ENCODE results near the gene CST2. TPM values are rescaled to one million over a fixed set of nuclear protein-coding genes. Genes with fewer than 3 reads are reported as not detected.
"Not testable (repeated sequence)": the region's sequence is repeated elsewhere in the genome, so short reads cannot be mapped to it uniquely, and the experiment has no call there.

Gene CST2
- total RNA-seq, 1 donor from 2014 or later: not detected

GRCh38 chr20:23870461-23870860, 43.9 kb upstream of the CST2 start:
- Mint-ChIP-seq H3K4me3 (ENCODE audit: unreplicated experiment) (no peak overlapping the region), H3K27me3 (ENCODE audit: low read depth) (peaks cover 51% of the 10 kb centered on the region), H3K36me3 (ENCODE audit: low read depth) (no peaks in the 10 kb centered on the region), H3K9me3 (ENCODE audit: low read depth) (no peaks in the 10 kb centered on the region), H3K27ac (ENCODE audit: unreplicated experiment) (no peak overlapping the region), H3K4me1 (ENCODE audit: low read depth) (no peaks in the 10 kb centered on the region)
- no peak for TF ChIP-seq CTCF (IDR thresholded peaks at IDR 0.05)
- DNase-seq (ENCODE audit: low spot score): no peak

GRCh38 chr20:23869520-23869919, 43.0 kb upstream of the CST2 start:
- H3K27me3 Mint-ChIP-seq (ENCODE audit: low read depth): peaks cover 48% of the 10 kb centered on the region
- no peaks in the 10 kb centered on the region for H3K4me1 Mint-ChIP-seq (ENCODE audit: low read depth)
- H3K27ac Mint-ChIP-seq (ENCODE audit: unreplicated experiment): no peak overlapping the region
- DNase-seq (ENCODE audit: low spot score): no peak
- no peaks in the 10 kb centered on the region for H3K36me3 Mint-ChIP-seq (ENCODE audit: low read depth)
- H3K9me3 Mint-ChIP-seq (ENCODE audit: low read depth): no peaks in the 10 kb centered on the region
- no peak for TF ChIP-seq CTCF (IDR thresholded peaks at IDR 0.05)
- H3K4me3 Mint-ChIP-seq (ENCODE audit: unreplicated experiment): no peak overlapping the region

GRCh38 chr20:23868321-23868720, 41.8 kb upstream of the CST2 start:
- no peaks in the 10 kb centered on the region for H3K4me1 Mint-ChIP-seq (ENCODE audit: low read depth)
- no peak overlapping the region for H3K4me3 Mint-ChIP-seq (ENCODE audit: unreplicated experiment)
- DNase-seq (ENCODE audit: low spot score): no peak
- no peak overlapping the region for H3K27ac Mint-ChIP-seq (ENCODE audit: unreplicated experiment)
- H3K9me3 Mint-ChIP-seq (ENCODE audit: low read depth): no peaks in the 10 kb centered on the region
- no peaks in the 10 kb centered on the region for H3K36me3 Mint-ChIP-seq (ENCODE audit: low read depth)
- H3K27me3 Mint-ChIP-seq (ENCODE audit: low read depth): peaks cover 48% of the 10 kb centered on the region
- TF ChIP-seq CTCF (IDR thresholded peaks at IDR 0.05): no peak

- no peak for DNase-seq (ENCODE audit: low spot score)
- Mint-ChIP-seq H3K27ac (ENCODE audit: unreplicated experiment) (no peak overlapping the region), H3K36me3 (ENCODE audit: low read depth) (no peaks in the 10 kb centered on the region), H3K4me3 (ENCODE audit: unreplicated experiment) (no peak overlapping the region), H3K27me3 (ENCODE audit: low read depth) (peaks cover 45% of the 10 kb centered on the region), H3K9me3 (ENCODE audit: low read depth) (peaks cover 5% of the 10 kb centered on the region), H3K4me1 (ENCODE audit: low read depth) (no peaks in the 10 kb centered on the region)
- TF ChIP-seq CTCF (IDR thresholded peaks at IDR 0.05): no peak
Measured at GRCh38 chr20:23867152-23867776, 40.7 kb upstream of the CST2 start.

- H3K27ac Mint-ChIP-seq (ENCODE audit: unreplicated experiment); H3K4me1 Mint-ChIP-seq (ENCODE audit: low read depth); H3K9me3 Mint-ChIP-seq (ENCODE audit: low read depth); H3K36me3 Mint-ChIP-seq (ENCODE audit: low read depth); DNase-seq (ENCODE audit: low spot score); H3K4me3 Mint-ChIP-seq (ENCODE audit: unreplicated experiment): not testable (repeated sequence)
- H3K27me3 Mint-ChIP-seq (ENCODE audit: low read depth): peaks cover 14% of the 10 kb centered on the region
Measured at GRCh38 chr20:23860771-23861170, 34.2 kb upstream of the CST2 start.

- no peak overlapping the region for H3K27ac Mint-ChIP-seq (ENCODE audit: unreplicated experiment)
- no peak for DNase-seq (ENCODE audit: low spot score)
- no peaks in the 10 kb centered on the region for H3K36me3 Mint-ChIP-seq (ENCODE audit: low read depth)
- no peak overlapping the region for H3K4me3 Mint-ChIP-seq (ENCODE audit: unreplicated experiment)
- no peak for TF ChIP-seq CTCF (IDR thresholded peaks at IDR 0.05)
- H3K27me3 Mint-ChIP-seq (ENCODE audit: low read depth): peaks cover 18% of the 10 kb centered on the region
- H3K4me1 Mint-ChIP-seq (ENCODE audit: low read depth): peaks cover 5% of the 10 kb centered on the region
- H3K9me3 Mint-ChIP-seq (ENCODE audit: low read depth): peaks cover 5% of the 10 kb centered on the region
Measured at GRCh38 chr20:23857962-23858595, 31.6 kb upstream of the CST2 start.
